ENCODE measurements around the gene GPC3. TPM values are rescaled to one million over a fixed set of nuclear protein-coding genes. Genes with fewer than 3 reads are reported as not detected.
A peak's percentile ranks its signal among the peaks of the same experiment; 100 is the strongest.

The GPC3 gene
- total RNA-seq, 1 experiment from 2014 or later, result 1.3 TPM

DNA sequence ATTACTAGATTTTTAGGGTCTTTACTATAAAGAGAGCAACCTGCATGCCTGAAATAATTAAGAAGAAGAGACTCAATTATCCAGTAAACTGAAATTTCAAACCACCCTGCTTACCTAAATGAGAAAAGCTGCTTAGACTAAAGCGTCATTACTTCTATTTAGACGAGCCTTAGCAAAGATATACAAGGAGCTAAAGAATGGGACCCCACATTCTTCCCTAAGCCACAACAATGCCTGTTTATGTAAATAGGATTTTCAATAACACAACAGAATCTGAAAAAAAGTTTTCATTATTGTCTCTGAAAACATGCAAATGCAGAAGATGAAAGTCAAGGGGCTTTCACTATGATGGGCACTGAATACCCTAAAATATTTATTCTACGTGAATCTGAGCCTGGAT lies 16.2 kb downstream of the GPC3 start:
- DNase-seq (ENCODE audit: low spot score), result no peak

DNA sequence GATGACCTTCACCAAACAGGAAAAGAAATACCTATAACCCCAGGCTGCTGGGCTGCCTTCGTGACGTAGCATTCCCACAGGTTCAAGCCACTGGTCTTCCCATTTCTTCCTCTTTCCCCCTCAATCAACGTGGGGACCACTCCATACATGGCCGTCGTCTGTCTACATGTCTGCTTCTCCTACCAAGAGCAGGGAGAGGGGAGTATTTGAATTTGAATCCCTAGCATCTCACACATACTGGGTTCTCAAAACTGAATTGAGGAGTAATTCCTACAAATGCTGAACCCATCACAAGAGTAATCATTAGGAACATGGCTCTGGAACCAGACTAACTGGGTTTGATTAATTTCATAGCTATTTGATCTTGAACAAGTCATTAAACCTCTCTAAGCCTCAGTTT lies 17.3 kb downstream of the GPC3 start:
- DNase-seq (ENCODE audit: low spot score), result no peak

DNA sequence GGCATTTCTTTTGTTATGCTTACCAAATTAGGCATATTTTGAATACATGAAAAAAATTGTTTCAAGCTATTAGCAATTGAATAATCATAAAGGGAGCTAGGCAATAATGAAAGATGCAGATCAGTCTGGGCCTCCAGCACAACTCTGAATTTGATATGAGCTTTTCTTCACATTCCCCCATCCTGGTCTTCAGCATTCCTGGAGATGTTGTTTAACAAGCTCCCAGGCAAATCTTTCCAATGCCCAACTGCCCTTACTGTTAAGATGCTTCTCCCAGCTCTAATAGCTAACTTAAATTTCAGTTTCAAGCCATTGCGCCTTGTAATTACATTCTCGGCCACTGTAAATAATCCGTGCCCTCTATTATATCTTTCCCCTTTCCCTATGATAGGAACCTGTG lies 19.2 kb downstream of the GPC3 start:
- no peak for DNase-seq (ENCODE audit: low spot score)

DNA sequence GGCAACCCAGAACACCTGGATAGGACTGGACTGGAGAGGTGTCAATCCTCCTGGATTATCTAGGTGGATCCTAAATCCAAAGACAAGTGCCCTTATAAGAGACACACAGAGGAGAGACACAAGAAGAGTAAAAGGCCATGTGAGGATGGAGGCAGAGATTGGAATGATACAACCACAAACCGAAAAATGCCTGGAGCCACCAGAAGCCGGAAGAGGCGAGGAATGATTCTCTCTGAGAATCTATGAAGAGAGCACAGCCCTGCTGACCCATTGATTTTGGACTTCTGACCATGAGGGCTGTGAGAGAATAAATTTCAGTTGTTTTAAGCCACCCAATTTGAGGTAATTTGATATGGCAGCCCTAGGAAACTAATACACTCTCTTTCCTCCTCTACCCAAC lies 20.1 kb downstream of the GPC3 start:
- no peak for DNase-seq (ENCODE audit: low spot score)

DNA sequence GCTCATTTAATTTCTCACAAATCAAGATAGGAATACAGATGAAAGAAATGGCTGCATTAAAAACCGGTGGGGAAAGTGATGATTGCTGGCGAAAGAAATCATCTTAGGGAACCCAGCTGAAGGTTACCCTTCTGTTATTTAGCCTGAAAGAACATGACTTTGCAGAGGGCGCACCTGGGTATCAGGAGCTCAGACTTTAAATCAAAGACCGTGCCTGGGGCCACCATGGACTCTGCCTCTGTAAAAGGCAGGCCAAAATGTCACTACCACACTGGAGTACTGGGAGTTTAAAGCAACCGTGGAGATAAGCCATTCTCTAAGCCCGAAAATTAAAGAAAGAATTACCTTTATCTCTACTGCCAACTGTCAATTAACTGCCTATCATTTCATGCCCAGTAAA lies 24.3 kb downstream of the GPC3 start:
- DNase-seq (ENCODE audit: low spot score), result no peak

DNA sequence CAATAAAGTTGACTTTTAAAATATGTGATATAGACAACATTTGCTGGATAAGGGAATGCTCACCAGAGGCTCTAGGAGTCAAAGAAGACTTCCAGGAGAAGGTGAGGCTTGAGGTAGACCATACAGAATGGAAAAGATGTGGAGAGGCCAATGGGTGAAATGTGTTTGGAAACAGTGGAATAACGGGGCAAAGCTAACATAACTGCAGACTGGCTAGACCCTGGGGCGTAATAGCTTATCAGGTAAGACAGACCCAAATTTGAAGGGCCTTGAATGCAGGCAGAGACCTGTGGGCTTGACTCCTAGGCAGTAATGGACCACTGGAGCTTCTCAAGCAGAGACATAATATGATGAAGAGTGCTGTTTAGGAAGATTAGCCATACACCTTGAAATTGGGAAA lies 25.4 kb downstream of the GPC3 start:
- DNase-seq (ENCODE audit: low spot score), result no peak

DNA sequence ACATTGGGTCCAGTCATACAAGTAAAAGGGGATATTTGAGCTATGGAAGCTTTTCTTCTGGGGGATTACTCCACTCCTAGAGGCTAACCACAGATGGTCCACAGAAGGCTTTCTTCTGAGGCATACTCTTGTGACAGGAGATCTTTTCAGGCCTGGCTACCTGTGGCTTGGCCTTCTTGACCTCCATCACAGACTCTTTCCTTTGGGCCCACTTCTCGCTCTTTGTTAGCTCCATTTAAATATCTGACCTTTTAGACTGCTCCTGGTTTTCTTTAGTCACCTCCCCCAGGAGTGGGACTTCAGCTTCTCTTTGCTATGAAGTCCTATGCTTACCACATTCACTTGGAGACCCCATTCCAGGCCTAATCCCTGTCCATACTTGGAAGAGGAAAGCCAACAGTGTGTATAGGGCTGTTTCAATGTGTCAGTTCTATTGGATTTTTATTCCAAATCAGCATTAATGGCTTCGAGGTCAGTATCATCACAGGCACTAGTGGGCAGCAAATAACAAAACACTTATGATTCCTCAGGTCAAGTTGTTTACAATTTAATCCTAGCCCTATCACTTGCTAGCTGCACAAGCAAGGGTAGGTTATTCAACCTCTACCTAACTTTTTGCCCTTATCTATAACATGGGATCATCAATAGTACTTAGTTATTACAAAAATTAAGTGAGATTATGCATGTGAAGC lies 26.3 kb downstream of the GPC3 start:
- peak; percentile 12 for DNase-seq (ENCODE audit: low spot score)

DNA sequence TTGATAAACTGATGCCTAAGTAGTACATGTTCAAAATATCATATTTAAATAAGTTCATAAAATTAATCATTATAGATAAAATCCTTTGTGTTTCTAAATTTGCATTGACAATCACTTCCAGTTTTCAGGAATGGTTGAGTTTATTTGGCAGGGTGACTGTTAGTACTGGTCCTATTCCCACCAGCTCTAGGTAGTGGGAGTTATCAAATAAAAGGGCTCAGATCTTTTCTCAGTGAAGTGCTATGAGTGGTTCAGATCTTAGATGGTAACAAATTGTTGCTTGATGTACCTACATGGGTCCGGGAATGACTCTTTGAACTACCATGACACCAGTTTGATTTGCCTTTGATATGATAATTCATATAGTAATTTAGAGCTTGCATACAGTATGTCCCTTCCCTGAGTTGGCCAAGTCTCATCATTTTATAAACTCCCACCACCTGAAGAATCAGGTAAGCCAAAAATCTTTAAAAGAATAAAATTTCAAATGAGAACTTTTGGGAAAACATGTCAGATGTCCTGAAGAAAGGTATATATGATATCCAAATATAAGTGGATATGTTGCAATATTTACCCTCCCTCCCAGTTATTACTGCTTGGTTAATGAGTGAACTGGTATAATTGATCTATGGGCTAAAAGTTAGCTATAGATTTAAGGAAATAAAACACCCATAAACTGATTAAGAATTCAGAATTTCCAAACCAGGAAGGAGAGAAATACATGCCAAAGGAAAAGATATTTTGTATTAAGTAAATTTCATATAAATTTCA lies 28.6 kb downstream of the GPC3 start:
- peak; percentile 7 for DNase-seq (ENCODE audit: low spot score)

DNA sequence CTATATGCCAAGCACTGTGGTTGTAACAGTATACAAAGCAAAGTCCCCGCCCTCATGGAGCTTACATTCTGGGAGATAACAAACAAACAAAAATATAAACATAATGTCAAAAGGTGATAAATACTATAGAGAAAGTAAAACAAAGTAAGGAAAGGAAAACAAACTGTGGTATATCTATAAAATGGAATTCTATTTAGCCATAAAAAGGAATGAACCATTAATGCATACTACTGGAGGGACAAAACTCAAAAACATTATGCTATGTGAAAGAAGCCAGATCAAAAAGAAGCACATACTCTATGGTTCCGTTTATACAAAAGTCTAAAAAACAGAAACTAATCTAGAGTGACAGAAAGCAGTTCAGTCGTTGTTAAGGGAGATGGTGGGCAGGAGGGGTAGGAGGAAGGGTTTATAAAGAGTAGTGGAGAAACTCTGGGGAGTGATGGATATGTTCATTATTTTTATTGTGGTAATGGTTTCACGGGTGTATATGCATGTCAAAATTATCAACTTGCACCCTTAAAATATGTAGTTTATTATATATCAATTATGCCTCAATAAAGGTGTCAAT lies 31.5 kb downstream of the GPC3 start:
- no peak for DNase-seq (ENCODE audit: low spot score)

DNA sequence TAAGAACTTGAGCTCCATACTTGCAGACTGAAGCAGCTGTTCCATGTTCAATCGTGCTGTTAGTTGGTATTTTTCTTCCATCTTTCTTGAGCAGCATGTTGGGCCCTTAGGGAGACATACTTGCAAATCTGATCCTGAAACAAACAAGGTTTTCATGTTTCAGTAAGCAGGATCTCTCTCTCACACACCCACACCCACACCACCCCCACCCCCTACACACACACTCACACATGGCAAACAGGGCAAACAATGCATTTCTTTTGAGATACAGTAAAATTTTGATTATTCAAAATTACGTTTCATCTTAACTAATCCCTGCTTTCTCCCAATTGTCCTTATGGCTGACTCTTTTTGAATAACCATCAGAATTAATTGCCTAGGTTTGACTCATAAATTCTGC lies 32.3 kb downstream of the GPC3 start:
- DNase-seq (ENCODE audit: low spot score), result no peak

DNA sequence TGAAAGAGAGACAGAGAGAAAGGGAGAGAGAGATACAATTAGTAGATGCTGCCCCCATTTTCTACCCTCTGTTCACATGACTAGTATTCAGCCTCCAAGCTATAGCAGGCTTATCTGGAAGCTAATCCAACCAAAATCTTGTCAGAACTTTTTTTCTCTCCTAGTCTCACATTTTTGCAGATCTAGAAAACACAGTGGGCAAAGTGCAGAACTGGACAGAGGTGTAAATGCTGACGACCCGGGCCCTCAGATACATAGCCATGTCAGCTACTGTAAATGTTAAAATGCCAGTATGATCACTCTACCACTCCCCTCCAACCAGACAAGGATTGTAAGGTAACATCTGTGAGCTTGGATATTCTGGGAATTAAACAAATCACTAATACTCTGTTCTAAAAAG lies 34.3 kb downstream of the GPC3 start:
- no peak for DNase-seq (ENCODE audit: low spot score)

DNA sequence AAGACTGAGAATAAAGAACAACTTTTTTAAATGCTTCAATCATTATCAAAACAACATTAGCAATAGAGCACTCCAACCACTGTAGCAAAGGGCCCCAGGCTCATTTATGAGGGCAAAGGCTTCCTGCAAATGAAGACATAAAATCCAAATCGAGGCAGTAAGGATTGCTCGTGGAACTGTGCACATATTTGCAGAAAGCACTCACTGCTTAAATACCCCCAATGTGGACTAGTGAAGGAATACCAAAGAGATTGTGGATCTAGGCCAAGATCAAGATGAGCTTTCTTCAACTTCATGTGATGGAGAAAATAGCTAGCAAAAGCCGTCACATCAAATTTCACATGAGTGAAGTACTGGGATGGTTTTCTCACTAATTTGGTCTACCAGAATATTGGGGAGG lies 35.2 kb downstream of the GPC3 start:
- DNase-seq (ENCODE audit: low spot score), result no peak

DNA sequence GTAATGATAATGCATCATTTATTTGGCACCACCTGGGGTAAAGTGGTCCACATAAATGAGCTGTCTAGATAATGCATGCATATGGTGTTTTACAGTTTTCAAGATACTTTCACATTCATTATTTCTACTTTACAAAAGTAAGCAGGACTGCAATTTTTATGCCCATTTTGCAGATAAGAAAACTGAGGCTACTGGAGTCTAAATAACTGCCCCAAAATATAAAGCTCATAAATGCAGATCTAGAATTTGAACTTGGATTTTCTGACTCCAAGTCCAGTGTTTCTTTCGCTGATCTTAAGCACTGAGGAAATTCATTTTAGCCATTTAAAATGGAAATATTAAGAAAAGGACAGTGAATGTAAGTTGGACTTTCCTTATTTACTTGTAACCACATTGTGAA lies 36.5 kb downstream of the GPC3 start:
- DNase-seq (ENCODE audit: low spot score), result no peak

DNA sequence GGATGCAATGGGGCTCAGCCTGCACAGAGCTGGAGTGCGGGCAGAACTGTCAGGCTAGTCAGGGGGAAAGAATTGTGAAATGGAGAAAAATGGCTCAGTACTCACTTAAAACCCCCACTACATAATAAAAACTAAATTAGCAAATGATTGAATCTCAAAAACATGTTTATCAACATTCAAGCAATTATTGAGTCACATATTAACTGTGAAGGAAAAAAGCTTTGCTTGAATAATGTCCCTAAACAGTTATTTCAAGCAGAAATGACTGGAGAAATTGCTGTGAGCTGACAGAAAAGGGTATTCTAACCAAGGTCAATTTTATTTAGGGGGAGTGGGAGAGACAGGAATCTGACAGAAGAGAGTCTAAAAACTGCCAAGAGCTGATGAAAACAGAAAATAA lies 37.4 kb downstream of the GPC3 start:
- DNase-seq (ENCODE audit: low spot score), result no peak

DNA sequence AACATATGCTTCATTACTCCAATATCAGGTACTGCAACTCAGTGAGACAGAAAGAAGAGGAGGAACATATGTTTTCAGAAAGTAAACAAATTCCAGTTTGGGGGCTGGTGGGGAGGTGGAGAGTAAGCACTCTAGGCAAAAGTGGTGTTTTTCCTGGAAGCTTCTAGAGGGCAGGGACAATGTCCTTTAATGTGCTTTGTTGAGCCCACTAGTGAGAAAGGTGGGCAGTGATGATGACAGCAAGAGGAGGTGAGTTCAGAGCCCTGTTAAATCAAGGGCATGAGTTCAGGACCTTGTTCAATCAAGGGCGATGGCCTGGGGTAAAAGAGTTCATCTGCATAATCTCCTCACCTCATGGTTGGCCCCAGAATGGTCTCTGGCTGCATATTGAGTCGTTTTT lies 38.4 kb downstream of the GPC3 start:
- no peak for DNase-seq (ENCODE audit: low spot score)

DNA sequence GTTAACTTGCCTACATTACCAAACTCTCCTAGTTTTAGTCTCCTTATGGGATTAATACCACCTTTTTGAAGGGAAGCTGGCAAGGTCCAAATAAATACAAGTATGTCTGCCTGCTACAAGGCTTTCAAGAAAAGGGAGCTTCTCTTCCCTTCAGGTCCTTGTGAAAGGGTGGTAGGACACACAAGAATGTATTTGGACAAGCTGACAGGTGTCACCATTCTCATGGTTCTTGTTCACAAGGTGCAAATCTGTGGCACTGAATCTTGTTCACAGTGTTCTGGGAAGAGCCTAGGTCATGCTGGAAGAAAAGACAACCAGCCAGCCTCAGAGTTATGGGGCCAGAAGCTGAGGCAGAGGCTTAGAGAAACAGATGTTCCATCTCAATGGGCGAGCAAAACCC lies 41.9 kb downstream of the GPC3 start:
- no peak for DNase-seq (ENCODE audit: low spot score)

DNA sequence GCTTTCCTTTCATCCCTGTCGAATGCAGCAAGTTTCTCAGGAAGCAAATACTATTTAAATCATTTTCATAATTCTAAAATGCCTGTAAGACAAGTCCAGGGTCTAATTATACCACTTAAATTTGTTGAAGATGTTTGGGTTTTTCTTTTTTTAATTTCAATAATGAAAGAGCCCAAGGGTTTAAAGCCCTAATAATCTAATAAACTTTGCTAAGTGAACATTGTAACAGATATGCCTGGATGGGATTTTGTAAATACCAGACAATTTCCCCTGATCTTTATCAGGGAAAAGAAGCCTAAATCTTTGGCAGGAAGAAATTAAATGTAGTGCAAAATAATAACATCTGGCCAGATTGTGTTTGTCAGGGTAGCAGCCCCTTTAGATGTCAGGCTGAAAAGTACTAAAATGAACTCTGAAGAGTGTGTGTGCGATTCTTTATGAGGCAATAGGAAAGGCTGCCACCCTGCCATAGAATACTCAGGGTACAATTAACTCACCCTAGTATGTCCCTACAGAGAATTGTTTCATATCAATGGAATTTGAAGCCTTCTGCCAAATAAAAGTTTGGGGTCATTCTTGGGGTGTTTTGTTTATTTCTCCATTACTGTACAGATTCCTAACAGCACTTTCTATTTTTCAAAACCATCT lies 45.6 kb downstream of the GPC3 start:
- DNase-seq (ENCODE audit: low spot score), result no peak

DNA sequence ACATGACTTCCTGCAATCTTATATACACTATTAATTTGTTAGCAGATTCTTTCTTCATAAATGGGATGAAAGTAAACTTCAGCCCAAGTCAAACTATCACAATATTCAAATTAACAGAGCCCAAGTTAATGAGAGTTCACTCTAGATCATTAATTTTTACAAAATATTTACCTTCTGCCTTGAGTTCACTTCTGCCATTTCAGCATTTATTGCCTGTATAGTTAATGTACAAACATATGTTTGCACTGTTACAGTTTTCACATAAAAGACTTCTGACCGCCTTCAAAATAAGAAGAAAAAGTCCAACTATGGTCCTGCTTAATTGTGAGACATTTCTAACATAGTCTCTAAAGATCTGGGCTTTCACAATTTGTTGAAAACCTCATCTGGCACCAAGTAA lies 46.9 kb downstream of the GPC3 start:
- DNase-seq (ENCODE audit: low spot score), result no peak

DNA sequence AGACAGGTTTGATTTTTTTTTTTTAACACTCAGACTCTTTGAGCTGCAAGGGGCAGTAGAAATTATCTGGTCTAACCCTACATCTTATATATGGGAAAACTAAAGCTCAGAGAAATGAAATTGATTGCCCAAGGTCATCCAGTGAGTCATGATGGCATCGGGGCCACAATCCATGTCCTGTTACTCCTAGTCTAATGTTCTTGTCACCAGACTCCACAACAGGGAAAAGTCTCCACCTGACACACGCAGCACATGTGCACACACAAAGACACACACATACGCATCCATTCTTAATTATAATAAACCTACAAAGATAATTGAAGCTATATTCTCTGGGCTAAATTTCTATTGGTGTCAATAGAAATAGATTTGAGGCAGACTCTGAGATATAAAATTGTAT lies 48.4 kb downstream of the GPC3 start:
- DNase-seq (ENCODE audit: low spot score), result no peak

DNA sequence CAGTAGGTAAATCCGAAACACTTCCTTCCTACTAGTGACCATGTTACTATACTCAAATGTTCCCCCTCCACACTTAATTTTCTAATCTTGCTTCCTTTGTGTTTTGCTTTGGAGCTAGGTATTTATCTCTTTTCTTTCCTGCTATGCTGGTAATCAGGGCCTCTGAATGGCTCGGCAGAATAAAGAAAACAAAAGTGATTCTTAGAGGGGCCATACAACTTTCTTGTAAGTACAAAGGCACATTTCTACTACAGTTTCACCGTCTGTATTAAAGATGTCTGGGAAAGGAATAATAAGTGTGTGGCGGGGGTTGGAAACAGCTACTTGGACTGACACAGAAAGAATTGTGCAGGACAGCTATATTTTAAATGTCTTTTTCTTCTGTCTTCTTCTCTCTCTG lies 50.3 kb downstream of the GPC3 start:
- DNase-seq (ENCODE audit: low spot score), result no peak

DNA sequence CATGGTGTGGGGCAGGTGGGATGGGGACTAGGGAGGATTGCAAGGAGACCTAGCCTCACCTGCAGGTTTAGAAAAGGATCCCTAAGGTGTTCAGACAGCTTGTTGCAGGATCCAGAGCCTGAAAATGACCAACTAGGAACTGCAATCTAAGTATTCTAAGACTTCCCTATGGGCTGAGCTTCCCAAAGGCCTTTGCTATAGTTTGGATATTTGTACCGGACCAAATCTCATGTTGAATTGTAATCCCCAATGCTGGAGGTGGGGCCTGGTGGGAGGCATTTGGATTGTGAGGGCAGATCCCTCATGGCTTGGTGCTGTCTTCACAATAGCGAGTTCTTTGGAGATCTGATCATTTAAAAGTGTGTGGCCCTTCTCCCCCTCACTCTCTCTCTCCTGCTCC lies 52.1 kb downstream of the GPC3 start:
- no peak for DNase-seq (ENCODE audit: low spot score)

DNA sequence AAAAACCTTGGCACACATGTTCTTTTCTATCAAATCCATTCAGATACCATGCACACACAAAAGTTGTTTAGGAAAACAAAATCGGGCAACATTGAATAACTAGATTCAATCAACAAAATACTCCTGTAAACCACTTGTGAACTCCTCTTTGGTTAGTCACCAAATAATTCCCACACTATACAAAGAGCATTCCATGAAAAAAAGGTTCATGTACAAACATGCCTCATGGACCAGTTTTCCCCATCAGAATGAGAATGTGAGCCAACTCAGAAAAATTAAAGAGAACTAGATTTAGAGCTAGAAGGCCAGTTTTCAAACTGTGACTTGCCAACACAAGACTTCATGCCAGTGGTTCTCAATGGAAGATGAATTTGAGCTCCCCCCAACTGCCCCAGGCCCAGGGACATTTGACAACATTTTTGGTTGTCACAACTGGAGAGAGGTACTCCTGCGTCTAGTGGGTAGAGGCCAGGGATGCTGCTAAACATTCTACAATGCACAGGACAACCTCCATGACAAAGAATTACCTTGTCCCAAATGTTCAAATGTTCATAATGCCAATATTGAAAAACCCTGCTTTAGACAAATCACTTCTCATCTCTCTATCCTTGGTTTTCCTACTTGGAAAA lies 55.4 kb downstream of the GPC3 start:
- DNase-seq (ENCODE audit: low spot score), result no peak
